CD4-positive, alpha-beta T cell (primary cell): ENCODE results near the gene SCAF11. TPM values are rescaled to one million over a fixed set of nuclear protein-coding genes. Genes with fewer than 3 reads are reported as not detected.

Experiments used
- ATAC-seq: fragments of 200-7000 bp; cut with Tn5 transposase; one replicate; pipeline ENCODE4 v1.10.0; 2022; ENCODE audit warnings: mild to moderate bottlenecking; ENCODE audit not compliant: poor library complexity
- CTCF ChIA-PET: fragments of 350-600 bp; sonication (Branson Sonifier 250); formaldehyde crosslinking; loops from one replicate; lab custom pipeline; 2021; ENCODE audit warnings: antibody characterized with exemption, inconsistent platforms; lab: Charles Lee
- POLR2A ChIA-PET: fragments of 350-600 bp; sonication (Branson Sonifier 250); formaldehyde crosslinking; loops from one replicate; lab custom pipeline; 2021; ENCODE audit warnings: antibody characterized with exemption, inconsistent platforms; lab: Charles Lee
- DNase-seq, 14 experiments: peaks; one replicate each; pipeline ENCODE4 v3.0.0-alpha.2; 2013 to 2020; ENCODE audit warnings: mixed read lengths in 2 of 14
- H3K27ac ChIP-seq, 2 donors: one replicate each; pipeline versions ENCODE4 v1.5.1 to v1.7.0; 2013; ENCODE audit warnings: low read length in 2 of 2, low read depth in 1 of 2, mild to moderate bottlenecking in 1 of 2
- H3K27me3 ChIP-seq, 2 experiments: 1 replicate in 1 of 2; 2 replicates in 1 of 2; pipeline versions ENCODE4 v1.6.1 to v1.7.0; 2013; ENCODE audit warnings: low read length in 2 of 2, control low read depth in 1 of 2, mild to moderate bottlenecking in 1 of 2, moderate library complexity in 1 of 2; ENCODE audit not compliant: insufficient read depth in 2 of 2, control insufficient read depth in 1 of 2
- H3K36me3 ChIP-seq: one replicate; pipeline ENCODE4 v1.6.1; 2013; ENCODE audit warnings: low read length, control low read depth; ENCODE audit not compliant: insufficient read depth
- H3K4me1 ChIP-seq: one replicate; pipeline ENCODE4 v1.6.1; 2013; ENCODE audit warnings: low read length, control low read depth; ENCODE audit not compliant: insufficient read depth
- H3K4me3 ChIP-seq: one replicate; pipeline ENCODE4 v1.5.1; 2013; ENCODE audit warnings: mild to moderate bottlenecking, low read length, moderate library complexity
- H3K9me3 ChIP-seq, 2 experiments: 1 replicate in 1 of 2; 2 replicates in 1 of 2; pipeline versions ENCODE4 v1.6.1 to v1.7.0; 2013; ENCODE audit warnings: low read length in 2 of 2, mild to moderate bottlenecking in 2 of 2, control low read depth in 1 of 2, moderate library complexity in 1 of 2; ENCODE audit not compliant: control insufficient read depth in 1 of 2, insufficient read depth in 1 of 2
- H3K27ac Mint-ChIP-seq: one replicate; pipeline ENCODE4 v1.8.0; 2020; ENCODE audit warnings: mixed read lengths
- H3K27me3 Mint-ChIP-seq: one replicate; pipeline ENCODE4 v1.8.0; 2021; ENCODE audit warnings: mixed read lengths
- H3K36me3 Mint-ChIP-seq: one replicate; pipeline ENCODE4 v1.8.0; 2021; ENCODE audit warnings: low read depth, mixed read lengths
- H3K4me1 Mint-ChIP-seq: one replicate; pipeline ENCODE4 v1.8.0; 2021; ENCODE audit warnings: low read depth, mixed read lengths
- H3K4me3 Mint-ChIP-seq: one replicate; pipeline ENCODE4 v1.8.0; 2020; ENCODE audit warnings: mild to moderate bottlenecking, mixed read lengths
- H3K9me3 Mint-ChIP-seq: one replicate; pipeline ENCODE4 v1.8.0; 2020; ENCODE audit warnings: mixed read lengths
- CTCF ChIP-seq: fragments of 200-600 bp; IDR thresholded peaks from one replicate; pipeline ENCODE4 v1.8.0; 2022; ENCODE audit warnings: antibody characterized with exemption, mild to moderate bottlenecking
- intact Hi-C, 2 experiments: fragments of 100-400 bp; cut with DNase I in 1 of 2; cut with micrococcal nuclease in 1 of 2; formaldehyde crosslinking; loops; one replicate each; pipeline versions ENCODE4 v1.15.1 to v1.9.0; 2023 to 2025; cut with DNase I, micrococcal nuclease
- total RNA-seq, 174 experiments: library from RNA in 2 of 174; stranded (reverse) in 2 of 174; gene quantifications; one replicate each; pipeline ENCODE4 v1.2.3 and lab custom pipeline; 2021 to 2026

SCAF11 gene
- total RNA-seq, 2 experiments from 2014 or later, result 205 to 213 TPM

- H3K27me3 Mint-ChIP-seq, result no peaks in the 10 kb centered on the region
- Histone ChIP-seq H3K27ac (no peak overlapping the region), H3K9me3 (no peaks in the 10 kb centered on the region), H3K4me1 (no peaks in the 10 kb centered on the region), H3K4me3 (no peak overlapping the region), H3K36me3 (peaks cover 87% of the 10 kb centered on the region), H3K27me3 (no peaks in the 10 kb centered on the region)
- H3K36me3 Mint-ChIP-seq, result peaks cover 95% of the 10 kb centered on the region
- no peaks in the 10 kb centered on the region for H3K9me3 Mint-ChIP-seq
- H3K27ac Mint-ChIP-seq, result peak overlapping the region; percentile 13
- DNase-seq (no peak), ATAC-seq (no peak)
- peaks cover 35% of the 10 kb centered on the region for H3K4me1 Mint-ChIP-seq
- ChIA-PET CTCF (no interaction called here), POLR2A (no interaction called here)
- no peak overlapping the region for H3K4me3 Mint-ChIP-seq
- no peak for TF ChIP-seq CTCF
- intact Hi-C loops, result no loop called here
These were observed 45.6 kb downstream of the SCAF11 start for GRCh38 chr12:45944771-45945170.

GRCh38 chr12:45939759-45940158 lies 50.6 kb downstream of the SCAF11 start:
- no peak for ATAC-seq
- peaks cover 44% of the 10 kb centered on the region for H3K4me1 Mint-ChIP-seq
- H3K27ac Mint-ChIP-seq, result no peak overlapping the region

GRCh38 chr12:45938566-45938965 lies 51.8 kb downstream of the SCAF11 start:
- H3K27ac Mint-ChIP-seq, result no peak overlapping the region
- Histone ChIP-seq H3K4me3 (no peak overlapping the region), H3K4me1 (no peaks in the 10 kb centered on the region), H3K9me3 (no peaks in the 10 kb centered on the region), H3K27me3 (no peaks in the 10 kb centered on the region), H3K27ac (no peak overlapping the region), H3K36me3 (peaks cover 47% of the 10 kb centered on the region)
- DNase-seq, result no peak
- ATAC-seq, result no peak
- H3K9me3 Mint-ChIP-seq, result no peaks in the 10 kb centered on the region
- CTCF ChIA-PET, result no interaction called here
- peaks cover 78% of the 10 kb centered on the region for H3K36me3 Mint-ChIP-seq
- POLR2A ChIA-PET, result no interaction called here
- H3K4me1 Mint-ChIP-seq, result peaks cover 35% of the 10 kb centered on the region
- intact Hi-C loops, result no loop called here
- no peak for TF ChIP-seq CTCF
- H3K27me3 Mint-ChIP-seq, result no peaks in the 10 kb centered on the region
- H3K4me3 Mint-ChIP-seq, result no peak overlapping the region

More at GRCh38 chr12:45939759-45940158, 50.6 kb downstream of the SCAF11 start:
- TF ChIP-seq CTCF, result no peak
- H3K4me3 Mint-ChIP-seq, result no peak overlapping the region
- Histone ChIP-seq H3K27me3 (no peaks in the 10 kb centered on the region), H3K9me3 (no peaks in the 10 kb centered on the region), H3K27ac (no peak overlapping the region), H3K4me3 (no peak overlapping the region), H3K36me3 (peaks cover 49% of the 10 kb centered on the region), H3K4me1 (no peaks in the 10 kb centered on the region)
- no peaks in the 10 kb centered on the region for H3K9me3 Mint-ChIP-seq
- ChIA-PET POLR2A (interaction anchor here (1.3 kb wide), 1 partner anchor 8 kb away, joined by 3 read pairs; no protein-coding TSS in a partner anchor), CTCF (no interaction called here)
- intact Hi-C loops, result no loop called here
- no peaks in the 10 kb centered on the region for H3K27me3 Mint-ChIP-seq
- DNase-seq, result no peak
- H3K36me3 Mint-ChIP-seq, result peaks cover 85% of the 10 kb centered on the region
